Keratinocyte (primary cell): ENCODE results near the gene PLAC1. TPM values are rescaled to one million over a fixed set of nuclear protein-coding genes. Genes with fewer than 3 reads are reported as not detected.

Source experiments
- DNase-seq: peaks from one replicate; pipeline ENCODE4 v3.0.0-alpha.2; 2011; ENCODE audit warnings: low read depth, missing footprints, low spot score
- FAIRE-seq: peaks from 2 replicates; lab custom pipeline; 2011; peaks lifted over from hg19 to GRCh38; lab: Jason Lieb, UNC
- H2AFZ ChIP-seq: 2 replicates; pipeline ENCODE4 v1.6.0; 2012; ENCODE audit warnings: low read length, control low read depth, inconsistent platforms; ENCODE audit not compliant: control insufficient read depth
- H3K27ac ChIP-seq: 2 replicates; pipeline ENCODE4 v1.5.1; 2011; ENCODE audit warnings: low read length; ENCODE audit not compliant: control insufficient read depth, insufficient read depth
- H3K27me3 ChIP-seq: 3 replicates; pipeline ENCODE4 v1.6.0; 2011; ENCODE audit warnings: low read length; ENCODE audit not compliant: control insufficient read depth, insufficient read depth; ENCODE audit errors: extremely low read depth
- H3K36me3 ChIP-seq, 2 experiments: 2 replicates in 1 of 2; 3 replicates in 1 of 2; pipeline ENCODE4 v1.5.1; 2011; ENCODE audit warnings: low read length in 2 of 2, mild to moderate bottlenecking in 1 of 2; ENCODE audit not compliant: control insufficient read depth in 2 of 2, insufficient read depth in 2 of 2; ENCODE audit errors: extremely low read depth in 1 of 2
- H3K4me1 ChIP-seq: 3 replicates; pipeline ENCODE4 v1.5.1; 2011; ENCODE audit warnings: low read length; ENCODE audit not compliant: control insufficient read depth, insufficient read depth; ENCODE audit errors: extremely low read depth
- H3K4me2 ChIP-seq: 3 replicates; pipeline ENCODE4 v1.6.0; 2011; ENCODE audit warnings: low read depth, low read length; ENCODE audit not compliant: control insufficient read depth, insufficient read depth; ENCODE audit errors: extremely low read depth
- H3K4me3 ChIP-seq, 3 experiments: fragments of 200-600 bp in 1 of 3; sonication (generic) in 1 of 3; 2 replicates in 2 of 3; 3 replicates in 1 of 3; pipeline ENCODE4 v1.5.1; 2011 to 2016; ENCODE audit warnings: low read length in 3 of 3, mild to moderate bottlenecking in 3 of 3, control low read depth in 2 of 3, inconsistent platforms in 1 of 3, low read depth in 1 of 3, mixed read lengths in 1 of 3, mixed run types in 1 of 3, moderate library complexity in 1 of 3; ENCODE audit not compliant: control insufficient read depth in 2 of 3, insufficient read depth in 2 of 3; ENCODE audit errors: extremely low read depth in 1 of 3
- H3K79me2 ChIP-seq: 2 replicates; pipeline ENCODE4 v1.6.0; 2012; ENCODE audit warnings: low read length; ENCODE audit not compliant: control insufficient read depth, insufficient read depth
- H3K9ac ChIP-seq: 3 replicates; pipeline ENCODE4 v1.6.0; 2011; ENCODE audit warnings: low read length; ENCODE audit not compliant: control insufficient read depth, insufficient read depth; ENCODE audit errors: extremely low read depth
- H3K9me1 ChIP-seq: 3 replicates; pipeline ENCODE4 v1.6.0; 2011; ENCODE audit warnings: low read length; ENCODE audit not compliant: control insufficient read depth, insufficient read depth; ENCODE audit errors: extremely low read depth
- H3K9me3 ChIP-seq: 2 replicates; pipeline ENCODE4 v1.5.1; 2012; ENCODE audit warnings: low read depth, low read length; ENCODE audit not compliant: control insufficient read depth
- H4K20me1 ChIP-seq: 3 replicates; pipeline ENCODE4 v1.6.0; 2011; ENCODE audit warnings: low read length; ENCODE audit not compliant: control insufficient read depth, insufficient read depth; ENCODE audit errors: extremely low read depth
- EZH2 ChIP-seq: IDR thresholded peaks from one replicate; pipeline ENCODE4 v1.6.1; 2012; ENCODE audit warnings: inconsistent platforms, mild to moderate bottlenecking, low read length, moderate library complexity
- dilution Hi-C: fragments of 300-500 bp; cut with MboI; formaldehyde crosslinking; loops from one replicate; pipeline ENCODE4 v1.7.0; 2020; ENCODE audit warnings: low sequenced_read_pairs; ENCODE audit not compliant: extremely low pct_ligation_motif_present
- polyA plus RNA-seq, 5 experiments: library from polyadenylated mRNA; depleted of rRNA in 3 of 5; stranded (reverse) in 3 of 5; stranded (forward) in 1 of 5; unstranded in 1 of 5; fragments of >200 nt; gene quantifications; 1 replicate in 1 of 5; 2 replicates in 3 of 5; 3 replicates in 1 of 5; pipeline versions ENCODE4 v1.2.1 to v1.2.3, GENCODE V29; 2011 to 2012; ENCODE audit warnings: missing spikeins in 2 of 5, low read depth in 1 of 5, low replicate concordance in 1 of 5
- TF ChIP-seq, protein P1 (sequence below), 3 experiments: IDR thresholded peaks in 1 of 3; conservative IDR thresholded peaks in 1 of 3; optimal IDR thresholded peaks in 1 of 3; 2 replicates in 2 of 3; 3 replicates in 1 of 3; pipeline versions ENCODE3 to v1.5.1; 2011; ENCODE audit warnings: low read length in 3 of 3, mild to moderate bottlenecking in 3 of 3, moderate library complexity in 2 of 3, control low read depth in 1 of 3, inconsistent platforms in 1 of 3; ENCODE audit not compliant: insufficient read depth in 2 of 3; ENCODE audit errors: extremely low read depth in 1 of 3

The PLAC1 gene
- polyA plus RNA-seq, 1 donor (not counting 4 experiments of a cell fraction or from before 2014, with no cell fraction given), result 8.5 TPM

DNA sequence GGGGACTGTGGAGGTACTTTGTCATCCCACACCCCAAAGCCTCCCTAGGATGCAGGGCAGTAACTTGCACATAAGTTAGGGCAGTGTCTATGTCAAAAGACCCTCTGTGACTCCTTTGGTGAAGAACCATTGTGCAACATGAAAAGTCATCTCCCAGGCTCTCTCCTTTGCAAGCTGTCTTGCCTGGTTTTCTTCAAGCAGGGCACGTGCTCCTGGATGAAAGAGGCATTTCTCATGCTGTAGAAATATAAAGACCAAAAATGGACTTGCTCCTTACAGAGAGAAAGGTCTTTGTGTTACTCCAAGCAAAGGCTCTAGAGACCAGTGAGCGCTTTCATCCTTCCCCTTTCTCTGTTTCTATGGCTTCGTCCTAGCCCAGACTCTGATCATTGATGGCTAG lies 44.9 kb downstream of the PLAC1 start:
- Histone ChIP-seq H3K79me2 (no peaks in the 10 kb centered on the region), H3K36me3 (no peaks in the 10 kb centered on the region), H3K4me1 (no peaks in the 10 kb centered on the region), H3K27ac (no peak overlapping the region), H3K4me2 (no peak overlapping the region), H3K9ac (no peak overlapping the region), H2AFZ (no peak overlapping the region), H3K9me1 (no peaks in the 10 kb centered on the region), H3K4me3 (no peak overlapping the region), H3K27me3 (no peaks in the 10 kb centered on the region), H3K9me3 (no peaks in the 10 kb centered on the region), H4K20me1 (no peaks in the 10 kb centered on the region)
- dilution Hi-C loops, result no loop called here
- DNase-seq, result no peak
- FAIRE-seq, result no peak
- TF ChIP-seq EZH2, result no peak

DNA sequence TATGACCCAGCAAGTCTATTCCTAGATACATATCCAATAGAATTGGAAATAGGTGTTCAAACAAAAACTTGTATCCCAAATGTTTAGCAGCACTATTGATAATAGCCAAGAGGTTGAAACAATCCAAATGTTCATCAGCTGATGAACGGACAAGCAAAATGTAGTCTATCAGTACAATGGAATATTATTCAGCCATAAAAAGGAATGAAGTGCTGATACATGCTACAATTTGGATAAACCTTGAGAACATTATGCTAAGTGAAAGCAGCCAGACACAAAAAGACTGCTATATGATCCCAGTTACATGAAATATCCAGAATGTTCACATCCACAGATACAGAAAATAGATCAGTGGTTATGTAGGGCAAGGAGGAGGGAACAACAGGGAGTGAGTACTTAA lies 50.1 kb downstream of the PLAC1 start:
- no peaks in the 10 kb centered on the region for H3K27me3 ChIP-seq
- H3K9ac ChIP-seq, result no peak overlapping the region
- FAIRE-seq (no peak), DNase-seq (no peak)
- H2AFZ ChIP-seq, result no peak overlapping the region
- no peak overlapping the region for H3K27ac ChIP-seq
- no peaks in the 10 kb centered on the region for H4K20me1 ChIP-seq
- H3K4me2 ChIP-seq, result no peak overlapping the region
- no peaks in the 10 kb centered on the region for H3K9me1 ChIP-seq
- no peaks in the 10 kb centered on the region for H3K36me3 ChIP-seq
- peaks cover 17% of the 10 kb centered on the region for H3K4me1 ChIP-seq
- dilution Hi-C loops, result no loop called here
- H3K9me3 ChIP-seq, result no peaks in the 10 kb centered on the region
- no peak overlapping the region for H3K4me3 ChIP-seq
- TF ChIP-seq EZH2, result no peak
- TF ChIP-seq, protein P1, sequence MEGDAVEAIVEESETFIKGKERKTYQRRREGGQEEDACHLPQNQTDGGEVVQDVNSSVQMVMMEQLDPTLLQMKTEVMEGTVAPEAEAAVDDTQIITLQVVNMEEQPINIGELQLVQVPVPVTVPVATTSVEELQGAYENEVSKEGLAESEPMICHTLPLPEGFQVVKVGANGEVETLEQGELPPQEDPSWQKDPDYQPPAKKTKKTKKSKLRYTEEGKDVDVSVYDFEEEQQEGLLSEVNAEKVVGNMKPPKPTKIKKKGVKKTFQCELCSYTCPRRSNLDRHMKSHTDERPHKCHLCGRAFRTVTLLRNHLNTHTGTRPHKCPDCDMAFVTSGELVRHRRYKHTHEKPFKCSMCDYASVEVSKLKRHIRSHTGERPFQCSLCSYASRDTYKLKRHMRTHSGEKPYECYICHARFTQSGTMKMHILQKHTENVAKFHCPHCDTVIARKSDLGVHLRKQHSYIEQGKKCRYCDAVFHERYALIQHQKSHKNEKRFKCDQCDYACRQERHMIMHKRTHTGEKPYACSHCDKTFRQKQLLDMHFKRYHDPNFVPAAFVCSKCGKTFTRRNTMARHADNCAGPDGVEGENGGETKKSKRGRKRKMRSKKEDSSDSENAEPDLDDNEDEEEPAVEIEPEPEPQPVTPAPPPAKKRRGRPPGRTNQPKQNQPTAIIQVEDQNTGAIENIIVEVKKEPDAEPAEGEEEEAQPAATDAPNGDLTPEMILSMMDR (optimal IDR thresholded peaks at IDR 0.05 in 1 of 3, IDR thresholded peaks at IDR 0.05 in 1 of 3, conservative IDR thresholded peaks at IDR 0.05 in 1 of 3; ENCODE audit: extremely low read depth in 1 of 3, insufficient read depth in 2 of 3, low read length in 3 of 3), result no peak
- no peaks in the 10 kb centered on the region for H3K79me2 ChIP-seq

DNA sequence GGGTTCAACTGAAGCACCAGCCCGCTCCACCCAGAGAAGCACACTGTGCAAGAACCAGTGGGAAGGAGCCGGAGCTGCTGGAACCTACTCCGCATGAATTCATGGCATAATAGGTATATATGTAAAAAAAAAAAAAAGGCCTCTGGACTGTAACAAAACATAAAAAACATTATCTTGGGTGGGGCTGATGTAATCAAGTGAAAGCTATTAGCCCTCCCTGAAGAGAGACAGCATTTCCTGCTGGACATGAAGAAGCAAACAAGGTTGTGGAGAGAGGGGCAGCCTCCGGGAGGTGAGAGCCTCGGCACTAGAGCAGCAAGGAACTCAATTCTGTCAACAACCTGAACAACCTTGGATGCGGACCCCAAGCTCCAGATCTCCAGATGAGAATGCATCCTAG lies 50.7 kb downstream of the PLAC1 start:
- FAIRE-seq (no peak), DNase-seq (no peak)
- no peak overlapping the region for H3K9ac ChIP-seq
- H2AFZ ChIP-seq, result no peak overlapping the region
- H3K4me3 ChIP-seq, result no peak overlapping the region
- H3K4me2 ChIP-seq, result no peak overlapping the region
- no peaks in the 10 kb centered on the region for H3K27me3 ChIP-seq
- no peak overlapping the region for H3K27ac ChIP-seq
- no peaks in the 10 kb centered on the region for H4K20me1 ChIP-seq
- H3K4me1 ChIP-seq, result peaks cover 17% of the 10 kb centered on the region
- no peaks in the 10 kb centered on the region for H3K79me2 ChIP-seq
- H3K9me1 ChIP-seq, result no peaks in the 10 kb centered on the region
- no peaks in the 10 kb centered on the region for H3K36me3 ChIP-seq
- TF ChIP-seq EZH2, result no peak
- TF ChIP-seq, protein P1 (optimal IDR thresholded peaks at IDR 0.05 in 1 of 3, IDR thresholded peaks at IDR 0.05 in 1 of 3, conservative IDR thresholded peaks at IDR 0.05 in 1 of 3; ENCODE audit: extremely low read depth in 1 of 3, insufficient read depth in 2 of 3, low read length in 3 of 3), result no peak
- H3K9me3 ChIP-seq, result no peaks in the 10 kb centered on the region
- dilution Hi-C loops, result no loop called here
